HCT116 (cell line): Measurements from ENCODE around the gene PCDHA10. TPM values are rescaled to one million over a fixed set of nuclear protein-coding genes. Genes with fewer than 3 reads are reported as not detected.
"Not testable (repeated sequence)": the region's sequence is repeated elsewhere in the genome, so short reads cannot be mapped to it uniquely, and the experiment has no call there.

ENCODE experiments used
- ATAC-seq: fragments of 200-7000 bp; cut with Tn5 transposase; 2 replicates; pipeline ENCODE4 v1.9.1; 2020; ENCODE audit warnings: mild to moderate bottlenecking, moderate library complexity
- BruUV-seq: library from RNA; stranded (reverse); fragments of 400-500 nt; replicated peaks from 2 replicates; lab custom pipeline; 2021; lab: Mats Ljungman, UMichigan
- CTCF ChIA-PET: fragments of 300-600 bp; sonication (Branson Sonifier 250); formaldehyde crosslinking; loops from one replicate; lab custom pipeline; 2021; ENCODE audit warnings: antibody characterized with exemption; lab: Charles Lee
- POLR2A ChIA-PET: fragments of 300-600, 350-600 bp; sonication (Branson Sonifier 250); formaldehyde crosslinking; loops from one replicate; lab custom pipeline; 2021; ENCODE audit warnings: antibody characterized with exemption; lab: Charles Lee
- RAD21 ChIA-PET, 2 experiments: fragments of 300-600 bp; sonication (Branson Sonifier 250); formaldehyde crosslinking; loops; one replicate each; lab custom pipeline; 2023; ENCODE audit warnings: low total read pairs in 2 of 2; ENCODE audit not compliant: uncharacterized antibody in 2 of 2, unreplicated experiment in 2 of 2, low non-redundant PET in 1 of 2; lab: Charles Lee
- DNase-seq: peaks from one replicate; pipeline ENCODE4 v3.0.0-alpha.2; 2010; ENCODE audit warnings: low read depth, low spot score
- H2AFZ ChIP-seq: fragments of 200-600 bp; shearing (Covaris generic), sonication (generic); 2 replicates; pipeline ENCODE4 v1.6.1; 2017; ENCODE audit warnings: low read depth, mixed run types, mixed read lengths, antibody characterized with exemption, low read length; ENCODE audit not compliant: poor library complexity, severe bottlenecking
- H3K27ac ChIP-seq: 2 replicates; pipeline ENCODE4 v1.5.1; 2012; ENCODE audit warnings: low read depth, low read length
- H3K27me3 ChIP-seq: fragments of 200-600 bp; sonication (generic); 2 replicates; pipeline ENCODE4 v1.6.1; 2016; ENCODE audit warnings: mixed run types, low read length, mixed read lengths; ENCODE audit not compliant: insufficient read depth
- H3K36me3 ChIP-seq, 2 experiments: fragments of 200-500 bp in 1 of 2; fragments of 200-600 bp in 1 of 2; sonication (Bioruptor generic) in 1 of 2; sonication (generic) in 1 of 2; 2 replicates each; pipeline versions ENCODE4 v1.5.1 to v1.6.1; 2014 to 2016; ENCODE audit warnings: low read length in 2 of 2, inconsistent platforms in 1 of 2, mixed read lengths in 1 of 2, mixed run types in 1 of 2; ENCODE audit not compliant: insufficient read depth in 2 of 2, control insufficient read depth in 1 of 2
- H3K4me1 ChIP-seq, 2 experiments: fragments of 200-600 bp in 1 of 2; sonication (generic) in 1 of 2; 2 replicates each; pipeline versions ENCODE4 v1.5.1 to v1.6.1; 2012 to 2017; ENCODE audit warnings: low read length in 2 of 2, inconsistent platforms in 1 of 2, mild to moderate bottlenecking in 1 of 2, mixed read lengths in 1 of 2, mixed run types in 1 of 2, moderate library complexity in 1 of 2; ENCODE audit not compliant: insufficient read depth in 2 of 2, control insufficient read depth in 1 of 2
- H3K4me2 ChIP-seq: fragments of 200-600 bp; sonication (generic); 2 replicates; pipeline ENCODE4 v1.6.1; 2017; ENCODE audit warnings: mixed run types, low read length, mixed read lengths
- H3K4me3 ChIP-seq, 2 experiments: fragments of 200-600 bp in 1 of 2; sonication (generic) in 1 of 2; replicated peaks in 1 of 2; 2 replicates each; pipeline ENCODE4 v1.5.1; 2011 to 2016; ENCODE audit warnings: low read length in 2 of 2, control low read depth in 1 of 2, low read depth in 1 of 2, mild to moderate bottlenecking in 1 of 2, mixed read lengths in 1 of 2, mixed run types in 1 of 2
- H3K79me2 ChIP-seq: fragments of 200-600 bp; sonication (generic); 2 replicates; pipeline ENCODE4 v1.6.1; 2017; ENCODE audit warnings: mild to moderate bottlenecking, mixed run types, low read length, moderate library complexity, mixed read lengths; ENCODE audit not compliant: insufficient read depth
- H3K9ac ChIP-seq: fragments of 200-600 bp; sonication (generic); 2 replicates; pipeline ENCODE4 v1.6.1; 2016; ENCODE audit warnings: low read length, mixed read lengths
- H3K9me2 ChIP-seq: fragments of 200-600 bp; sonication (generic), shearing (Covaris generic); 2 replicates; pipeline ENCODE4 v1.6.1; 2017; ENCODE audit warnings: mixed run types, mild to moderate bottlenecking, moderate library complexity; ENCODE audit not compliant: insufficient read depth
- H3K9me3 ChIP-seq, 2 experiments: fragments of 200-500 bp in 1 of 2; fragments of 200-600 bp in 1 of 2; sonication (Bioruptor generic) in 1 of 2; sonication (generic) in 1 of 2; 2 replicates each; pipeline ENCODE4 v1.6.1; 2014 to 2017; ENCODE audit warnings: low read length in 2 of 2, mixed read lengths in 2 of 2, inconsistent platforms in 1 of 2, low read depth in 1 of 2, mild to moderate bottlenecking in 1 of 2, mixed run types in 1 of 2, moderate library complexity in 1 of 2; ENCODE audit not compliant: control insufficient read depth in 1 of 2, insufficient read depth in 1 of 2
- H4K20me1 ChIP-seq: fragments of 200-600 bp; sonication (generic), shearing (Covaris generic); 2 replicates; pipeline ENCODE4 v1.6.1; 2017; ENCODE audit warnings: mixed run types, mild to moderate bottlenecking, moderate library complexity; ENCODE audit not compliant: insufficient read depth
- ATF3 ChIP-seq: IDR thresholded peaks from 2 replicates; pipeline ENCODE4 v1.6.1; 2012
- CBX3 ChIP-seq: IDR thresholded peaks from 2 replicates; pipeline ENCODE4 v1.6.1; 2012; ENCODE audit warnings: low read depth
- CEBPB ChIP-seq: IDR thresholded peaks from 2 replicates; pipeline ENCODE4 v1.6.1; 2012; ENCODE audit warnings: low read depth
- EGR1 ChIP-seq: IDR thresholded peaks from 2 replicates; pipeline ENCODE4 v1.6.1; 2012; ENCODE audit warnings: low read depth
- ELF1 ChIP-seq: IDR thresholded peaks from 2 replicates; pipeline ENCODE4 v1.6.1; 2012; ENCODE audit warnings: low read depth, borderline replicate concordance
- EZH2phosphoT487 ChIP-seq: fragments of 200-600 bp; IDR thresholded peaks from 2 replicates; pipeline ENCODE4 v1.6.1; 2018; ENCODE audit warnings: antibody characterized with exemption, borderline replicate concordance
- FOSL1 ChIP-seq: IDR thresholded peaks from 2 replicates; pipeline ENCODE4 v1.6.1; 2012; ENCODE audit warnings: low read depth
- JUND ChIP-seq: IDR thresholded peaks from 2 replicates; pipeline ENCODE4 v1.6.1; 2012
- POLR2A ChIP-seq: IDR thresholded peaks from 2 replicates; pipeline ENCODE4 v1.7.0; 2011; ENCODE audit warnings: borderline replicate concordance; ENCODE audit not compliant: insufficient read depth, insufficient read length; ENCODE audit errors: extremely low read depth
- RAD21 ChIP-seq: IDR thresholded peaks from 2 replicates; pipeline ENCODE4 v1.6.1; 2012; ENCODE audit warnings: low read depth, mild to moderate bottlenecking
- SIN3A ChIP-seq: IDR thresholded peaks from 2 replicates; pipeline ENCODE4 v1.6.1; 2012; ENCODE audit warnings: low read depth
- SP1 ChIP-seq: IDR thresholded peaks from 2 replicates; pipeline ENCODE4 v1.6.1; 2012; ENCODE audit warnings: low read depth
- SRF ChIP-seq: IDR thresholded peaks from 2 replicates; pipeline ENCODE4 v1.6.1; 2012; ENCODE audit warnings: low read depth
- TCF7L2 ChIP-seq: IDR thresholded peaks from 2 replicates; pipeline ENCODE4 v1.7.0; 2011; ENCODE audit warnings: borderline replicate concordance, inconsistent platforms; ENCODE audit not compliant: insufficient read depth, insufficient read length; ENCODE audit errors: extremely low read depth
- YY1 ChIP-seq: IDR thresholded peaks from 2 replicates; pipeline ENCODE4 v1.6.1; 2011; ENCODE audit warnings: low read length, low read depth, moderate library complexity, mild to moderate bottlenecking; ENCODE audit not compliant: insufficient replicate concordance; ENCODE audit errors: extremely low read depth
- ZFX ChIP-seq: fragments of 450-650 bp; IDR thresholded peaks from 2 replicates; pipeline ENCODE4 v1.6.1; 2017
- ZNF274 ChIP-seq: fragments of 200-500 bp; sonication (Bioruptor generic); IDR thresholded peaks from 2 replicates; pipeline ENCODE4 v1.6.1; 2014; ENCODE audit warnings: mild to moderate bottlenecking, low read depth, low read length, inconsistent platforms
- intact Hi-C: fragments of 100-400 bp; cut with micrococcal nuclease; formaldehyde crosslinking; loops from 2 replicates; pipeline ENCODE4 v1.10.0; 2022
- total RNA-seq: library from RNA; stranded (reverse); gene quantifications from one replicate; pipeline ENCODE4 v1.2.1, GENCODE V29; 2021; ENCODE audit not compliant: unreplicated experiment
- TF ChIP-seq, protein P1 (sequence below): IDR thresholded peaks from 2 replicates; pipeline ENCODE4 v1.6.1; 2012
- TF ChIP-seq, protein P2 (sequence below): IDR thresholded peaks from 2 replicates; pipeline ENCODE4 v1.6.1; 2011; ENCODE audit warnings: mild to moderate bottlenecking, low read length, moderate library complexity; ENCODE audit not compliant: insufficient replicate concordance; ENCODE audit errors: extremely low read depth
- TF ChIP-seq, protein P3 (sequence below), 3 experiments: fragments of 200-600 bp in 1 of 3; sonication (generic) in 1 of 3; IDR thresholded peaks in 2 of 3; conservative IDR thresholded peaks in 1 of 3; 2 replicates each; pipeline ENCODE4 v1.5.1; 2012 to 2017; ENCODE audit warnings: low read depth in 2 of 3, low read length in 2 of 3, antibody characterized with exemption in 1 of 3, borderline replicate concordance in 1 of 3, control low read depth in 1 of 3, mild to moderate bottlenecking in 1 of 3, mixed read lengths in 1 of 3, mixed run types in 1 of 3, moderate library complexity in 1 of 3; ENCODE audit not compliant: insufficient read depth in 1 of 3

PCDHA10 gene
- total RNA-seq, 1 experiment from 2014 or later, result 0.05 TPM

- ChIA-PET RAD21 (no interaction called here), POLR2A (no interaction called here), CTCF (no interaction called here)
- intact Hi-C loops, result no loop called here
- H3K9me3 ChIP-seq, result no peaks in the 10 kb centered on the region
- ATAC-seq (no peak), DNase-seq (no peak)
- H4K20me1 ChIP-seq, result no peaks in the 10 kb centered on the region
- H3K4me1 ChIP-seq, result no peaks in the 10 kb centered on the region
- no peaks in the 10 kb centered on the region for H3K79me2 ChIP-seq
- H3K9ac ChIP-seq, result no peak overlapping the region
- no peaks in the 10 kb centered on the region; a peak in 1 of 4 replicates for H3K36me3 ChIP-seq
- TF ChIP-seq FOSL1, result no peak
- no peak for TF ChIP-seq ZFX
- no peak for TF ChIP-seq ZNF274
- no peak for TF ChIP-seq CBX3
- TF ChIP-seq JUND, result no peak
- TF ChIP-seq SIN3A, result no peak
- TF ChIP-seq, protein P1, sequence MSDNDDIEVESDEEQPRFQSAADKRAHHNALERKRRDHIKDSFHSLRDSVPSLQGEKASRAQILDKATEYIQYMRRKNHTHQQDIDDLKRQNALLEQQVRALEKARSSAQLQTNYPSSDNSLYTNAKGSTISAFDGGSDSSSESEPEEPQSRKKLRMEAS, result no peak
- TF ChIP-seq, protein P2, sequence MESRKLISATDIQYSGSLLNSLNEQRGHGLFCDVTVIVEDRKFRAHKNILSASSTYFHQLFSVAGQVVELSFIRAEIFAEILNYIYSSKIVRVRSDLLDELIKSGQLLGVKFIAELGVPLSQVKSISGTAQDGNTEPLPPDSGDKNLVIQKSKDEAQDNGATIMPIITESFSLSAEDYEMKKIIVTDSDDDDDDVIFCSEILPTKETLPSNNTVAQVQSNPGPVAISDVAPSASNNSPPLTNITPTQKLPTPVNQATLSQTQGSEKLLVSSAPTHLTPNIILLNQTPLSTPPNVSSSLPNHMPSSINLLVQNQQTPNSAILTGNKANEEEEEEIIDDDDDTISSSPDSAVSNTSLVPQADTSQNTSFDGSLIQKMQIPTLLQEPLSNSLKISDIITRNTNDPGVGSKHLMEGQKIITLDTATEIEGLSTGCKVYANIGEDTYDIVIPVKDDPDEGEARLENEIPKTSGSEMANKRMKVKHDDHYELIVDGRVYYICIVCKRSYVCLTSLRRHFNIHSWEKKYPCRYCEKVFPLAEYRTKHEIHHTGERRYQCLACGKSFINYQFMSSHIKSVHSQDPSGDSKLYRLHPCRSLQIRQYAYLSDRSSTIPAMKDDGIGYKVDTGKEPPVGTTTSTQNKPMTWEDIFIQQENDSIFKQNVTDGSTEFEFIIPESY, result no peak
- no peak for TF ChIP-seq EGR1
- no peak for TF ChIP-seq YY1
- TF ChIP-seq POLR2A, result no peak
- TF ChIP-seq, protein P3, sequence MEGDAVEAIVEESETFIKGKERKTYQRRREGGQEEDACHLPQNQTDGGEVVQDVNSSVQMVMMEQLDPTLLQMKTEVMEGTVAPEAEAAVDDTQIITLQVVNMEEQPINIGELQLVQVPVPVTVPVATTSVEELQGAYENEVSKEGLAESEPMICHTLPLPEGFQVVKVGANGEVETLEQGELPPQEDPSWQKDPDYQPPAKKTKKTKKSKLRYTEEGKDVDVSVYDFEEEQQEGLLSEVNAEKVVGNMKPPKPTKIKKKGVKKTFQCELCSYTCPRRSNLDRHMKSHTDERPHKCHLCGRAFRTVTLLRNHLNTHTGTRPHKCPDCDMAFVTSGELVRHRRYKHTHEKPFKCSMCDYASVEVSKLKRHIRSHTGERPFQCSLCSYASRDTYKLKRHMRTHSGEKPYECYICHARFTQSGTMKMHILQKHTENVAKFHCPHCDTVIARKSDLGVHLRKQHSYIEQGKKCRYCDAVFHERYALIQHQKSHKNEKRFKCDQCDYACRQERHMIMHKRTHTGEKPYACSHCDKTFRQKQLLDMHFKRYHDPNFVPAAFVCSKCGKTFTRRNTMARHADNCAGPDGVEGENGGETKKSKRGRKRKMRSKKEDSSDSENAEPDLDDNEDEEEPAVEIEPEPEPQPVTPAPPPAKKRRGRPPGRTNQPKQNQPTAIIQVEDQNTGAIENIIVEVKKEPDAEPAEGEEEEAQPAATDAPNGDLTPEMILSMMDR (IDR thresholded peaks at IDR 0.05 in 2 of 3, conservative IDR thresholded peaks at IDR 0.05 in 1 of 3; ENCODE audit: borderline replicate concordance in 1 of 3, insufficient read depth in 1 of 3, low read depth in 2 of 3, low read length in 2 of 3), result no peak
- TF ChIP-seq RAD21, result no peak
- TF ChIP-seq TCF7L2, result no peak
- no peak for TF ChIP-seq SP1
- TF ChIP-seq SRF, result no peak
- TF ChIP-seq EZH2phosphoT487, result no peak
- no peak for TF ChIP-seq CEBPB
- no peak for TF ChIP-seq ELF1
- no peak for TF ChIP-seq ATF3
- no peaks in the 10 kb centered on the region; the same call in 1 of the 2 replicates for H3K9me2 ChIP-seq
- no peak overlapping the region for H3K4me3 ChIP-seq
- H3K27me3 ChIP-seq, result no peaks in the 10 kb centered on the region
- H3K27ac ChIP-seq, result no peak overlapping the region
- no peak overlapping the region for H2AFZ ChIP-seq
- no peak overlapping the region for H3K4me2 ChIP-seq
- BruUV-seq, result no TSS peak
These were observed 33.4 kb upstream of the PCDHA10 start for GRCh38 chr5:140822281-140822629.

- DNase-seq, POLR2A ChIA-PET, H3K36me3 ChIP-seq, RAD21 ChIA-PET, H3K9me2 ChIP-seq, H3K4me2 ChIP-seq, ATAC-seq, H2AFZ ChIP-seq, CTCF ChIA-PET, intact Hi-C loops, H3K27me3 ChIP-seq, H4K20me1 ChIP-seq, H3K79me2 ChIP-seq, H3K4me1 ChIP-seq, H3K9ac ChIP-seq, H3K9me3 ChIP-seq, H3K27ac ChIP-seq, BruUV-seq, H3K4me3 ChIP-seq: not testable (repeated sequence)
These were observed 32.7 kb upstream of the PCDHA10 start for GRCh38 chr5:140822969-140823368.
